ENCODE data around the gene GABPA.

The GABPA gene

DNA sequence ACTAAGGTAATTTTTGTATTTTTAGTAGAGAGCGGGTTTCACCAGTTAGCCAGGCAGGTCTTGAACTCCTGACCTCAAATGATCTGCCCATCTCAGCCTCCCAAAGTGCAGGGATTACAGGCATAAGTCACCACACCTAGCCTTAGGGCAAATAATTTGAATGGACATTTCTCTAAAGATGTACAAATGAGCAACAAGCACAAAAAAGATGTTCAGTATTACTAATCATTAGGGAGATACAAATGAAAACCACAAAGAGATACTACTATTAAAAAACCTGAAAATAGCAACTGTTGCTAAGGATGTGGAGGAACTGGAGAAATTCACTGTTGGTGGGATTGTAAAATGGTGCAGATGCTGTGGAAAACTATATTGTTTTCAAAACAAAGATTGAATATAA, 79.1 kb downstream of the GABPA start:
- DNase-seq: no peak

DNA sequence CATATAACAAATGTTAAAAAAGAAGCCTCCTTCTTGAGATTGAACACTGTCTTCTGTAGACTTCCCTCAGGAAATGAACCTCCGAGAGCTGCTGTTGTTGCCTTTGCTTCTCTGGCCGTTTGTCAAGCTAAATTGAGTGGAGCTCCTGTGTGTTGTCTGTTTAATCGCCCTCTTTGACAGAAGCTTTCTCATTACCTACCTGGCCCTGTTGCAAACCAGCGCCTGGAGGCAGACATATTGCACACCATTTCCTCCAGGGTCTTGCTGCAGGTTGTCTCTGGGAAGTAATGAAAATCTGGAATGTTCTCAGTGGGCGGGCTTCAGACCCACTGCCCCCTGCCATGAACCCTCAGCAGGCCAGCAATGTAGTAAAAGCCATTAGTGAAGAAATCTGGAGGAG, 83.3 kb downstream of the GABPA start:
- no peak for DNase-seq

DNA sequence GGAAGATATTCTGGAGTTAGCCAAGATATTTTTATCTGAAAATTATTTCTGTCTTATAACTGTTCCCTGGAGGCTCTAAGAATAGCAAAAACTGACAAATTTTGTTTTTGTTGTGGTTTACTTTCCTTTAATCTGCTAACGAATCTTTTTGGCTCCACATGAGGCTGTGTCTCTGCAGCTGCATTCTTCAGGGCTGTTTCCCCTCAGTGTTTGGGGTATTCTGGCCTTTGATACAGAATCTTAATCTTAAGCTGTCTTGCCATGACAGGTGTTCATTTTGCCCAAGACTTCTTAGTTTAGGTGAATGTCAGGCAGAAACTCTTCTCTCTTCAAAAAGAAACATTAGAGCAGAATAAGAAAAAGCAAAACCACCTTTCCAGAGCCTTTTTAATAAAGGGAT, 83.8 kb downstream of the GABPA start:
- DNase-seq: no peak

All from midbrain (tissue), 1 donor.